Forelimb muscle (tissue), 1 donor: ENCODE results near the gene ELL. TPM values are rescaled to one million over a fixed set of nuclear protein-coding genes. Genes with fewer than 3 reads are reported as not detected.
A peak's percentile ranks its signal among the peaks of the same experiment; 100 is the strongest.

Source experiments
- DNase-seq: peaks from one replicate; pipeline ENCODE4 v3.0.0-alpha.2; 2013; ENCODE audit warnings: low read depth
- polyA plus RNA-seq: library from polyadenylated mRNA; unstranded; fragments of 120-200 nt; gene quantifications from one replicate; pipeline ENCODE4 v1.2.1, GENCODE V29; 2013; ENCODE audit not compliant: insufficient read length

Gene ELL
- polyA plus RNA-seq, 1 donor = 16.8 TPM

GRCh38 chr19:18490728-18491127, 31.1 kb downstream of the ELL start:
- no peak for DNase-seq

- no peak for DNase-seq
Observed at GRCh38 chr19:18489627-18490184, 32.2 kb downstream of the ELL start.

GRCh38 chr19:18488838-18489626, 32.8 kb downstream of the ELL start:
- no peak for DNase-seq

GRCh38 chr19:18488403-18488723, 33.5 kb downstream of the ELL start:
- no peak for DNase-seq

- DNase-seq = no peak
Observed at GRCh38 chr19:18487576-18488402, 34.1 kb downstream of the ELL start.

GRCh38 chr19:18486746-18487145, 35.1 kb downstream of the ELL start:
- DNase-seq = no peak

- DNase-seq = no peak
Observed at GRCh38 chr19:18484992-18485391, 36.9 kb downstream of the ELL start.

- no peak for DNase-seq
Observed at GRCh38 chr19:18483119-18483890, 38.6 kb downstream of the ELL start.

- no peak for DNase-seq
Observed at GRCh38 chr19:18481505-18482222, 40.2 kb downstream of the ELL start.

- peak; percentile 32 for DNase-seq
Observed at GRCh38 chr19:18480006-18480691, 41.7 kb downstream of the ELL start.

- DNase-seq = peak; percentile 39
Observed at GRCh38 chr19:18478545-18479311, 43.1 kb downstream of the ELL start.

- DNase-seq = no peak
Observed at GRCh38 chr19:18477974-18478373, 43.9 kb downstream of the ELL start.

GRCh38 chr19:18477042-18477779, 44.7 kb downstream of the ELL start:
- DNase-seq = no peak

- DNase-seq = no peak
Observed at GRCh38 chr19:18476507-18477041, 45.3 kb downstream of the ELL start.

- DNase-seq = no peak
Observed at GRCh38 chr19:18475762-18476331, 46.0 kb downstream of the ELL start.

GRCh38 chr19:18475004-18475453, 46.8 kb downstream of the ELL start:
- DNase-seq = no peak

GRCh38 chr19:18474366-18474887, 47.4 kb downstream of the ELL start:
- DNase-seq = no peak

- no peak for DNase-seq
Observed at GRCh38 chr19:18473706-18474087, 48.2 kb downstream of the ELL start.
